CD4-positive, alpha-beta T cell treated with Interleukin-4 for 1 hour (primary cell): ENCODE measurements around the gene NUP214.
"Not testable (repeated sequence)": the region's sequence is repeated elsewhere in the genome, so short reads cannot be mapped to it uniquely, and the experiment has no call there.

Experiments
- DNase-seq, 2 donors: peaks; one replicate each; pipeline ENCODE4 v3.0.0-alpha.2; 2020 to 2022

NUP214 gene

GRCh38 chr9:131263033-131263343 is 137.6 kb downstream of the NUP214 start:
- DNase-seq, result not testable (repeated sequence)

GRCh38 chr9:131263701-131264100 is 138.3 kb downstream of the NUP214 start:
- DNase-seq, result no peak

- peak in 1 of 2 donors; percentile 42 for DNase-seq
Measured at GRCh38 chr9:131264231-131264630, 138.8 kb downstream of the NUP214 start.

- DNase-seq, result peak in 1 of 2 donors; percentile 42
Measured at GRCh38 chr9:131266266-131267229, 141.2 kb downstream of the NUP214 start.

- peak; percentile 53 to 60 for DNase-seq
Measured at GRCh38 chr9:131270171-131271015, 145.0 kb downstream of the NUP214 start.

GRCh38 chr9:131271016-131271273 is 145.6 kb downstream of the NUP214 start:
- not testable (repeated sequence) for DNase-seq

GRCh38 chr9:131271506-131271931 is 146.1 kb downstream of the NUP214 start:
- DNase-seq, result no peak

GRCh38 chr9:131272212-131272611 is 146.8 kb downstream of the NUP214 start:
- no peak for DNase-seq

- no peak for DNase-seq
Measured at GRCh38 chr9:131273146-131273855, 147.9 kb downstream of the NUP214 start.

- no peak for DNase-seq
Measured at GRCh38 chr9:131273856-131274673, 148.7 kb downstream of the NUP214 start.

GRCh38 chr9:131274674-131275331 is 149.4 kb downstream of the NUP214 start:
- DNase-seq, result no peak

GRCh38 chr9:131275332-131276093 is 150.1 kb downstream of the NUP214 start:
- DNase-seq, result no peak

GRCh38 chr9:131276094-131276888 is 150.9 kb downstream of the NUP214 start, which contains the start of gene FAM78A:
TSS of gene FAM78A (minus strand) at chr9:131276510. CDS start at chr9:131276179, 331 bp downstream.
- peak; percentile 39 to 55 for DNase-seq

- peak in 1 of 2 donors; percentile 49 for DNase-seq
Measured at GRCh38 chr9:131276891-131277286, 151.5 kb downstream of the NUP214 start.

- no peak for DNase-seq
Measured at GRCh38 chr9:131277287-131277909, 152.0 kb downstream of the NUP214 start.

GRCh38 chr9:131277910-131278701 is 152.7 kb downstream of the NUP214 start:
- DNase-seq, result peak; percentile 78 to 82

- DNase-seq, result peak in 1 of 2 donors; percentile 49
Measured at GRCh38 chr9:131278702-131279111, 153.3 kb downstream of the NUP214 start.

- DNase-seq, result no peak
Measured at GRCh38 chr9:131279196-131279862, 153.9 kb downstream of the NUP214 start.
